AG04450 (cell line): ENCODE data around the gene SHROOM4. TPM values are rescaled to one million over a fixed set of nuclear protein-coding genes. Genes with fewer than 3 reads are reported as not detected.

Experiments
- CTCF ChIA-PET: fragments of 300-600, 350-600 bp; formaldehyde crosslinking; extraction: SDS; loops from one replicate; lab custom pipeline; 2022; ENCODE audit warnings: antibody characterized with exemption, inconsistent platforms; lab: Charles Lee
- POLR2A ChIA-PET: fragments of 350-600 bp; formaldehyde crosslinking; extraction: SDS; loops from one replicate; lab custom pipeline; 2021; ENCODE audit warnings: antibody characterized with exemption, inconsistent platforms; lab: Yijun Ruan, JAX
- DNase-seq: peaks from one replicate; pipeline ENCODE4 v3.0.0-alpha.2; 2011; ENCODE audit warnings: low read depth, low spot score
- H3K27ac ChIP-seq: one replicate; pipeline ENCODE4 v1.5.1; 2012; ENCODE audit warnings: low read depth, low read length, control low read depth
- H3K27me3 ChIP-seq: one replicate; pipeline ENCODE4 v1.6.0; 2012; ENCODE audit warnings: low read length; ENCODE audit not compliant: control insufficient read depth, insufficient read depth
- H3K4me3 ChIP-seq: 2 replicates; pipeline ENCODE4 v1.5.1; 2011; ENCODE audit warnings: mild to moderate bottlenecking, low read depth, low read length, control low read depth
- H3K9me3 ChIP-seq: 2 replicates; pipeline ENCODE4 v1.5.1; 2012; ENCODE audit warnings: low read length; ENCODE audit not compliant: control insufficient read depth, insufficient read depth
- CTCF ChIP-seq: IDR thresholded peaks from 2 replicates; pipeline ENCODE4 v1.5.1; 2011; ENCODE audit warnings: low read depth, low read length, control low read depth, inconsistent platforms
- polyA plus RNA-seq: library from polyadenylated mRNA; depleted of rRNA; stranded (reverse); fragments of >200 nt; gene quantifications from 2 replicates; pipeline ENCODE4 v1.2.3, GENCODE V29; 2011

Gene SHROOM4
- polyA plus RNA-seq, 1 experiment = 1.0 TPM

GRCh38 chrX:50707405-50707804 lies 106.6 kb downstream of the SHROOM4 start:
- H3K4me3 ChIP-seq = no peak overlapping the region
- H3K27me3 ChIP-seq = no peaks in the 10 kb centered on the region
- H3K27ac ChIP-seq = no peak overlapping the region
- CTCF ChIA-PET = no interaction called here
- H3K9me3 ChIP-seq = no peaks in the 10 kb centered on the region
- no peak for DNase-seq
- no peak for TF ChIP-seq CTCF
- POLR2A ChIA-PET = no interaction called here

- Histone ChIP-seq H3K9me3 (no peaks in the 10 kb centered on the region), H3K27ac (no peak overlapping the region), H3K27me3 (no peaks in the 10 kb centered on the region), H3K4me3 (no peak overlapping the region)
- no peak for DNase-seq
- TF ChIP-seq CTCF = no peak
- CTCF ChIA-PET = no interaction called here
- POLR2A ChIA-PET = no interaction called here
Measured at GRCh38 chrX:50705042-50705441, 109.0 kb downstream of the SHROOM4 start.

- POLR2A ChIA-PET = no interaction called here
- Histone ChIP-seq H3K27me3 (no peaks in the 10 kb centered on the region), H3K27ac (peak overlapping the region; percentile 11), H3K4me3 (no peak overlapping the region), H3K9me3 (no peaks in the 10 kb centered on the region)
- no peak for TF ChIP-seq CTCF
- CTCF ChIA-PET = no interaction called here
- no peak for DNase-seq
Measured at GRCh38 chrX:50704360-50704759, 109.6 kb downstream of the SHROOM4 start.

- no peaks in the 10 kb centered on the region for H3K9me3 ChIP-seq
- no peak for DNase-seq
- H3K4me3 ChIP-seq = no peak overlapping the region
- no peaks in the 10 kb centered on the region for H3K27me3 ChIP-seq
- TF ChIP-seq CTCF = no peak
- ChIA-PET CTCF (interaction anchor here (1.2 to 1.6 kb wide), 2 partner anchors 10 to 202 kb away, joined by 3 to 7 read pairs; no protein-coding TSS in a partner anchor), POLR2A (no interaction called here)
- H3K27ac ChIP-seq = no peak overlapping the region
Measured at GRCh38 chrX:50700921-50701320, 113.1 kb downstream of the SHROOM4 start.

GRCh38 chrX:50698944-50699343 lies 115.0 kb downstream of the SHROOM4 start:
- no peak overlapping the region for H3K4me3 ChIP-seq
- no peaks in the 10 kb centered on the region for H3K9me3 ChIP-seq
- DNase-seq = peak; percentile 3
- CTCF ChIA-PET = interaction anchor here (1.1 to 1.5 kb wide), 3 partner anchors 48 to 204 kb away, joined by 3 to 4 read pairs (median 3); no protein-coding TSS in a partner anchor
- H3K27me3 ChIP-seq = no peaks in the 10 kb centered on the region
- H3K27ac ChIP-seq = no peak overlapping the region
- POLR2A ChIA-PET = interaction anchor here (1.3 kb wide), 1 partner anchor 48 kb away, joined by 4 read pairs; no protein-coding TSS in a partner anchor
- no peak for TF ChIP-seq CTCF
